Medulla oblongata (tissue), 1 donor: ENCODE data around the gene SIN3A.

Experiments
- DNase-seq: peaks from one replicate; pipeline ENCODE4 v3.0.0-alpha.2; 2015; ENCODE audit errors: extremely low spot score

The SIN3A gene

GRCh38 chr15:75380773-75381172 lies 70.7 kb downstream of the SIN3A start:
- DNase-seq = no peak

- no peak for DNase-seq
Measured at GRCh38 chr15:75371901-75372688, 79.4 kb downstream of the SIN3A start.

- DNase-seq = no peak
Measured at GRCh38 chr15:75371486-75371885, 80.0 kb downstream of the SIN3A start.

GRCh38 chr15:75369897-75370581 lies 81.5 kb downstream of the SIN3A start:
- DNase-seq = no peak

GRCh38 chr15:75368689-75369239 lies 82.7 kb downstream of the SIN3A start:
- no peak for DNase-seq

- DNase-seq = peak; percentile 95
Measured at GRCh38 chr15:75367913-75368688, 83.4 kb downstream of the SIN3A start, which contains the start of gene MAN2C1. Gene MAN2C1, minus strand, starts transcription at chr15:75368607. Its CDS starts 24 bp downstream, at chr15:75368583.

DNA sequence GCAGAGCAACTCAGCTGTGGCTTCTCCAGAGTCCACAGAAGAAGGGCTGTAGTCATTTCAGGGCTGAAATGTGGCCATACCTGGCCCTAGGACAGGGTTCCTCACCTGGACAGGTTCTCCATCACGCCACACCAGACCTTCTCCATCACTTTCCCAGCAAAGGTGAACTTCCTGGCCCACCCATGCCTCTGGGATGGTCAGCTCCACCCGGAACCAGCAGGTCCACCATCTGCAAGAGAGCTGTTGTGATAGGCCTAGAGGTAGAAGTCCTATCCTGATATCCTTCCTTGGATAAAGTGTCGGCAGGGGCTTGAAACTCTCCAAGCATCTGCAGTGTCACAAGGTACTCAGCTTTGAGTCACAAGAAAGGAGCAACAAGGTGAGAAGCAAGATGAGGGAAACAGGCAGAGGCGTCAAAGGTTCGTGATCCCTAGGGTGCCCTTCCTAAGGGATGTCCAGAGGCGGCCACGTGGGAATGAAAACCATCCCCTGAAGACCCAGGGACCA lies 84.0 kb downstream of the SIN3A start:
- DNase-seq = no peak

DNA sequence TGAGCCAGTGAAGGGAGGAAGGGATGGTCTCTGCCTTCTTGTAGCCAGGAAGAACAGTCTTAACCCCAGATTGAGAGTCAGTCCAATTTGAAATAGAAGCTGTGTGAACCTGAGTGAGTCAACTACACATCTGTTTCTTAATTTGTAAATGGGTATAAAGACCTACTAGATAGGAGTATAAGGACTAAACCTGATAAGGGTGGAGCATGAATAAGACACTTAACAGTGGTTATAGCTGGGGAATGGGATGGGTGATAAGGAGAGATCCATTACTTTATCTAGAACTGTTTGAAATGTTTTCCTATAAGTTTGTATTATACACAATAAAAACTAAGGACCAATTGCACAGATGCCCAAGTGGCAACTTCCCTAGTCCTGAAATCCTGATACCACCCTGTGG lies 84.5 kb downstream of the SIN3A start:
- no peak for DNase-seq

- no peak for DNase-seq
Measured at GRCh38 chr15:75366163-75366562, 85.3 kb downstream of the SIN3A start.

- DNase-seq = no peak
Measured at GRCh38 chr15:75364881-75365280, 86.6 kb downstream of the SIN3A start.

DNA sequence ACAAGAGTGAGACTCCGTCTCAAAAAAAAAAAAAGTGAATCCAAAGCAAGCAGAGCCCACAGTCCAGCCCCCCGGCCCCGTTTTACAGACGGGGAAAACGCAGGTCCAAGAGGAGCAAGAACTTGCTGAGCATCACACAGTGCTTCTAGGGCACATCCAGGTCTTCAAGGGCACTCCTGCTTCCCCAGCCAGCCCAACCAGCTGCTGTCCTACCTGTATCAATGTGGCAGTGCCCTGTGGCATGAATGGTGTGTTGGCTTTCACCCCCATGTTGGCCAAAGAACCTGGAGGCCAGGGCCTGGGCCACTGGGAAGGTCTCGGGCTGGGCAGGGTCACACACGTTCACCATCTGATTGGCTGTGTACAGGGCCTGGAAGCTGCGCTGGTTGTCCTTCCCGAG lies 87.7 kb downstream of the SIN3A start:
- no peak for DNase-seq

- no peak for DNase-seq
Measured at GRCh38 chr15:75362642-75363249, 88.7 kb downstream of the SIN3A start.

GRCh38 chr15:75361989-75362641 lies 89.4 kb downstream of the SIN3A start:
- DNase-seq = no peak

DNA sequence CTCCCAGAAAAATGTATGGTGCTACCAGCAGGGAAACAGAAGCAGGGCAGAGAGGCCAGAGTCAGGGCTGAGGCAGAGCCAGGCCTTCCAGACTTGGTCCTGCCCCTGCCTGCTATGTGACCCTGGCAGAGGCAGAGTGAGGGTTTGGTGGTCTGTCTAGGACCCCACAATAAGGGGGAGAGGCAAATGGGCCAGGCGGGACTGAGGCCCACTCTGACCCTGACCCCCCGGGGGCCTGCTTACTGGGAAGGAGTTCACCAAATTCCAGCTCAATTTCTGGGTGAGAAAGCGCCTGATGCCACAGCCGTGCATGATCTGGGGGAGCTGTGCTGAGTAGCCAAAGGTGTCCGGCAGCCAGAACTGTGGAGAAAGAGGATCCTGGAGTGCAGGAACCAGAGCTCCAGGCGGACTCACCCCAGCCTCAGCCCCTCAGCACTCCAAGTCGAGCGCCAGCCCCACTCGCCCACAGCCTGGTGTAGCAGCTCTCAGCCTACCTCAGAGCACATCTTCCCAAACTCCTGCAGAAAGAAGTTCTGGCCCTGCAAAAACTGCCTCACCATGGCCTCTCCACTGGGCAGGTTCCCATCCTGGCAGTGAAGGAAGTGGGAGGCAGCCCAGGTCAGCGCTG lies 90.0 kb downstream of the SIN3A start:
- DNase-seq = no peak

- no peak for DNase-seq
Measured at GRCh38 chr15:75360856-75361255, 90.6 kb downstream of the SIN3A start.

DNA sequence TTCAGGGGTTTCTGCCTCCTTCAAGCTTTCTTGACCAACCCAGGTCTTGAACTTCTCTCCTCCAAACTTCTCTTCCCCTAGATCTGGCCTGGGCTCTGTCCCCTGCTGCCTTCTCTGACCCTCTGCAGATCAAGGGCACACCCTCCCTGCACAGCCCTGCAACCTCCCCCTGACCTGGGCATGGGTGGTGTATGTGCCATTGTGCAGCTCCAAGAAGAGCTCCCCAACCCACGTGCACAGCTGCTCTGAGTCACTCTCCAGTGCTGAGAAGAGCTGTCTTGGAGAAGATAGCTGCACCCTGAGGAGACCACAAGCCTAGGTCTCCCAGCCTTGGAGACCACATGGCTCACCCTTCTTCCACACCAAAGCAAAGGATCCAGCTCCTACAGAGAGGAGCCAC lies 91.1 kb downstream of the SIN3A start:
- DNase-seq = no peak

GRCh38 chr15:75359537-75360250 lies 91.8 kb downstream of the SIN3A start:
- no peak for DNase-seq

- no peak for DNase-seq
Measured at GRCh38 chr15:75358771-75359536, 92.5 kb downstream of the SIN3A start.
